DOHH2 (cell line): ENCODE results near the gene CLDN22.

Experiments
- EZH2phosphoT487 ChIP-seq: fragments of 200-600 bp; sonication (generic); IDR thresholded peaks from 2 replicates; pipeline ENCODE4 v1.6.1; 2017; ENCODE audit warnings: borderline replicate concordance, mild to moderate bottlenecking, antibody characterized with exemption, low read length, moderate library complexity, mixed read lengths
- TF ChIP-seq, protein P1 (sequence below): fragments of 200-600 bp; sonication (generic); IDR thresholded peaks from one replicate; pipeline ENCODE4 v1.5.1; 2014; ENCODE audit warnings: antibody characterized with exemption, mild to moderate bottlenecking, low read depth, low read length; ENCODE audit not compliant: poor library complexity, severe bottlenecking

DNA sequence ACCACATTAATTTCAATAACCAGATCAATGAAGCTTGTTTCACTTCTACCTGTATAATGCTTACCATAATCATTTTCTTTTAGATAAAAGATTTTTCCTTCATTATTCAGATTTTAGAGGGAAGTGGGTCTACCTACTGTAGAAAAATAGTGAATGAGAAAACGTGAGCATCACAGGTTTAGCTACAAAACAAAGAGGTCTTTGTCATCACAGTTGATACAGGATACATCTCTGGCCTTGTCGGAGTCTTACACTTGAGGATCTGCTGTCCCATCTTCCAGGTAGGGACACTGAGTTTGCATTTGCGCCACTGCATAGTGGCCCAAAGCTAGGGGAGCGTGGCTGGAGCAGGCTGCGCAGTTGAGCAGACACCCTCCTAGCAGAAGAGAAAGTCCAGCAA lies 1.4 kb upstream of the CLDN22 start:
- TF ChIP-seq, protein P1, sequence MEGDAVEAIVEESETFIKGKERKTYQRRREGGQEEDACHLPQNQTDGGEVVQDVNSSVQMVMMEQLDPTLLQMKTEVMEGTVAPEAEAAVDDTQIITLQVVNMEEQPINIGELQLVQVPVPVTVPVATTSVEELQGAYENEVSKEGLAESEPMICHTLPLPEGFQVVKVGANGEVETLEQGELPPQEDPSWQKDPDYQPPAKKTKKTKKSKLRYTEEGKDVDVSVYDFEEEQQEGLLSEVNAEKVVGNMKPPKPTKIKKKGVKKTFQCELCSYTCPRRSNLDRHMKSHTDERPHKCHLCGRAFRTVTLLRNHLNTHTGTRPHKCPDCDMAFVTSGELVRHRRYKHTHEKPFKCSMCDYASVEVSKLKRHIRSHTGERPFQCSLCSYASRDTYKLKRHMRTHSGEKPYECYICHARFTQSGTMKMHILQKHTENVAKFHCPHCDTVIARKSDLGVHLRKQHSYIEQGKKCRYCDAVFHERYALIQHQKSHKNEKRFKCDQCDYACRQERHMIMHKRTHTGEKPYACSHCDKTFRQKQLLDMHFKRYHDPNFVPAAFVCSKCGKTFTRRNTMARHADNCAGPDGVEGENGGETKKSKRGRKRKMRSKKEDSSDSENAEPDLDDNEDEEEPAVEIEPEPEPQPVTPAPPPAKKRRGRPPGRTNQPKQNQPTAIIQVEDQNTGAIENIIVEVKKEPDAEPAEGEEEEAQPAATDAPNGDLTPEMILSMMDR: no peak
- TF ChIP-seq EZH2phosphoT487: no peak
